Spleen (tissue), 7 donors: ENCODE measurements around the gene YES1.

Source experiments
- POLR2A ChIP-seq, 3 donors: fragments of 450-650 bp; IDR thresholded peaks; one replicate each; pipeline ENCODE4 v1.5.1; 2017; ENCODE audit warnings: antibody characterized with exemption in 3 of 3, mild to moderate bottlenecking in 1 of 3
- POLR2AphosphoS5 ChIP-seq, 3 donors: sonication (generic); formaldehyde crosslinking; IDR thresholded peaks; one replicate each; pipeline ENCODE4 v1.5.1; 2017; ENCODE audit warnings: antibody characterized with exemption in 3 of 3
- TF ChIP-seq, protein P1 (sequence below), 11 experiments: fragments of 200-600 bp in 7 of 11; fragments of 450-650 bp in 4 of 11; sonication (generic) in 4 of 11; IDR thresholded peaks in 8 of 11; conservative IDR thresholded peaks in 3 of 11; 1 replicate in 7 of 11; 2 replicates in 4 of 11; pipeline versions ENCODE4 v1.4.0 to v1.8.0; 2016 to 2021; ENCODE audit warnings: antibody characterized with exemption in 11 of 11, inconsistent platforms in 4 of 11, mild to moderate bottlenecking in 1 of 11
- donor health status: DM: no; HTN: no; CAD: no; lungs with moderate emphysema.
- donor health status: DM: no; HTN: no; CAD: no.
- donor health status: DM: no; HTN: no; CAD: no.

DNA sequence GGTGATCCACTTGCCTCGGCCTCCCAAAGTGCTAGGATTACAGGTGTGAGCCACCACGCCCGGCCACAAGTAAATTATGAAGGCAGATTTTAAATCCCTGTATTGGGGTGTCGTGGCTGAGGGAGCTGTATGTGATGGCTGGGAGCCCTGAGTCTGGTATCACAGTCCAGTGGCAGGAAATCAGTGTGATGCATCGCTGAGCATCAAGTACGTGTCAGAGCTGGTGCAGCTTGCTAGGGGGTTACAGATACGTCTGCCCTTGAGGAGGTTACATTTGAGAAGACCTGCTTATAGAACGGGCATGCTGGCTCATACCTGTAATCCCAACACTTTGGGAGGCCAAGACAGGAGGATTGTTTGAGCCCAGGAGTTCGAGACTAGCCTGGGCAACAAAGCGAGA is 103.9 kb downstream of the YES1 start:
- TF ChIP-seq POLR2A (IDR thresholded peaks at IDR 0.05) (no peak), POLR2AphosphoS5 (IDR thresholded peaks at IDR 0.05) (no peak)
- TF ChIP-seq, protein P1, sequence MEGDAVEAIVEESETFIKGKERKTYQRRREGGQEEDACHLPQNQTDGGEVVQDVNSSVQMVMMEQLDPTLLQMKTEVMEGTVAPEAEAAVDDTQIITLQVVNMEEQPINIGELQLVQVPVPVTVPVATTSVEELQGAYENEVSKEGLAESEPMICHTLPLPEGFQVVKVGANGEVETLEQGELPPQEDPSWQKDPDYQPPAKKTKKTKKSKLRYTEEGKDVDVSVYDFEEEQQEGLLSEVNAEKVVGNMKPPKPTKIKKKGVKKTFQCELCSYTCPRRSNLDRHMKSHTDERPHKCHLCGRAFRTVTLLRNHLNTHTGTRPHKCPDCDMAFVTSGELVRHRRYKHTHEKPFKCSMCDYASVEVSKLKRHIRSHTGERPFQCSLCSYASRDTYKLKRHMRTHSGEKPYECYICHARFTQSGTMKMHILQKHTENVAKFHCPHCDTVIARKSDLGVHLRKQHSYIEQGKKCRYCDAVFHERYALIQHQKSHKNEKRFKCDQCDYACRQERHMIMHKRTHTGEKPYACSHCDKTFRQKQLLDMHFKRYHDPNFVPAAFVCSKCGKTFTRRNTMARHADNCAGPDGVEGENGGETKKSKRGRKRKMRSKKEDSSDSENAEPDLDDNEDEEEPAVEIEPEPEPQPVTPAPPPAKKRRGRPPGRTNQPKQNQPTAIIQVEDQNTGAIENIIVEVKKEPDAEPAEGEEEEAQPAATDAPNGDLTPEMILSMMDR (IDR thresholded peaks at IDR 0.05 in 8 of 11, conservative IDR thresholded peaks at IDR 0.05 in 3 of 11) = no peak
